Epithelial cell of proximal tubule (primary cell): ENCODE measurements around the gene NFKB1. TPM values are rescaled to one million over a fixed set of nuclear protein-coding genes. Genes with fewer than 3 reads are reported as not detected.
"Not testable (repeated sequence)": the region's sequence is repeated elsewhere in the genome, so short reads cannot be mapped to it uniquely, and the experiment has no call there.

Experiments
- DNase-seq: peaks from one replicate; pipeline ENCODE4 v3.0.0-alpha.2; 2011; ENCODE audit warnings: low read depth
- H3K4me3 ChIP-seq: 2 replicates; pipeline ENCODE4 v1.5.1; 2011; ENCODE audit warnings: low read depth, mild to moderate bottlenecking, low read length
- CTCF ChIP-seq: conservative IDR thresholded peaks from 2 replicates; pipeline ENCODE4 v1.5.1; 2012; ENCODE audit warnings: low read depth, mild to moderate bottlenecking, low read length
- total RNA-seq: library from RNA; depleted of rRNA; stranded (reverse); fragments of >200 nt; gene quantifications from 2 replicates; pipeline ENCODE4 v1.2.3, GENCODE V29; 2015

NFKB1 gene
- total RNA-seq, 1 donor from 2014 or later = 26.2 TPM

DNA sequence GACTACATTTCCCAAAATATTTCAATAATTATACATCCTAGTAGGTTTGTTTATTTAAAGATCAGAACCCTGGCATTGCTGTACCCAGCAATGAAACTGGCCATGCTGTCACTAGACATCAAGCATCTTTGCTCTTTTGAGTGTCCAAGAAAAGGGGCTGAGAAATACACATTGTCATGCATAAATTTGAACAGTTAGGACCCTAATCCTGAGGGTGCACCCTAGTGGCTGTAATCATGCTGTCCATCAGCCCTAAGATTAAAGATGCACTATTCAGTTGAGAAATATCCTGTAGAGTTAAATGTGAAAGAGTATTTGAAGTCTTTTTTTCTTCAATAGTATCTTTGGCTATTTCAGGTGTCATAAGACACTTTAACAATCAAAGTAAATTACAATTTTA, 108.8 kb downstream of the NFKB1 start:
- peak; percentile 52 for TF ChIP-seq CTCF
- H3K4me3 ChIP-seq = no peak overlapping the region
- DNase-seq = no peak

DNA sequence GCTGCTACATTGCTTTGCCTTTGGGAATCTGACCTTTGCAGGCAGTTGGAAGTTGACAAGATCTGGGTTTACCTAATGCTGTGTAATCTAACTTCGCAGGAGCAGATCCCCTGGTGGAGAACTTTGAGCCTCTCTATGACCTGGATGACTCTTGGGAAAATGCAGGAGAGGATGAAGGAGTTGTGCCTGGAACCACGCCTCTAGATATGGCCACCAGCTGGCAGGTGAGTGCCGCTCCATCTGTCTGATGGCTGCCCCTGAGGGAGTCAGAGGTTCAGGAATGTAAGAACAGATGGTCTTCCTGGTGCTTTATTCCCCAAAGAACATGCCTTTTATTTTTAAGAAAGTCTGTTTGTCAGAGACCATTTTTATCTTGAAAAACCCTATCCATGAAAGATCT, 109.3 kb downstream of the NFKB1 start:
- DNase-seq = no peak
- TF ChIP-seq CTCF = no peak
- H3K4me3 ChIP-seq = no peak overlapping the region

DNA sequence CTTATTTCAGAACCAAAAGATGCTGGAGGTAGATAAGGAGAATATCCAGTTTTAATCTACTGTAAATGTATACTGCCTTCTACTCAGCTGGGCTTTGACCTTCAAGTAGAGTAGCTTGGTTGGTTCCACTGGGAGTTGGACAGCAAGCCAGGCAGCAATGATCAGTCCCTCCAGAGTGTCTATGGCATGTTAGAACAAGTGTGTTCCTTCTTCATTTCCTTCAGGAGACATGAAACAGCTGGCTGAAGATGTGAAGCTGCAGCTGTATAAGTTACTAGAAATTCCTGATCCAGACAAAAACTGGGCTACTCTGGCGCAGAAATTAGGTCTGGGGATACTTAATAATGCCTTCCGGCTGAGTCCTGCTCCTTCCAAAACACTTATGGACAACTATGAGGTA, 111.1 kb downstream of the NFKB1 start:
- no peak overlapping the region for H3K4me3 ChIP-seq
- DNase-seq = no peak
- no peak for TF ChIP-seq CTCF

GRCh38 chr4:102612824-102613366, 111.7 kb downstream of the NFKB1 start:
- TF ChIP-seq CTCF = no peak
- no peak overlapping the region for H3K4me3 ChIP-seq
- no peak for DNase-seq

- H3K4me3 ChIP-seq = no peak overlapping the region
- no peak for TF ChIP-seq CTCF
- no peak for DNase-seq
These were observed 113.6 kb downstream of the NFKB1 start for GRCh38 chr4:102614801-102615200.

- no peak for TF ChIP-seq CTCF
- DNase-seq = no peak
These were observed 115.5 kb downstream of the NFKB1 start for GRCh38 chr4:102616636-102617035.

GRCh38 chr4:102619021-102619420, 117.9 kb downstream of the NFKB1 start:
- not testable (repeated sequence) for H3K4me3 ChIP-seq, DNase-seq

More at GRCh38 chr4:102616636-102617035, 115.5 kb downstream of the NFKB1 start:
- H3K4me3 ChIP-seq = no peak overlapping the region

GRCh38 chr4:102619776-102620631, 118.8 kb downstream of the NFKB1 start:
- DNase-seq = not testable (repeated sequence)
- H3K4me3 ChIP-seq = peak overlapping the region; percentile 28
